Activated naive CD4-positive, alpha-beta T cell treated with anti-CD3 and anti-CD28 coated beads for 36 hours (primary cell): ENCODE measurements around the gene GZF1. TPM values are rescaled to one million over a fixed set of nuclear protein-coding genes. Genes with fewer than 3 reads are reported as not detected.

Source experiments
- CTCF ChIA-PET: fragments of 350-600 bp; sonication (Branson Sonifier 250); formaldehyde crosslinking; loops from one replicate; lab custom pipeline; 2021; ENCODE audit warnings: antibody characterized with exemption; lab: Charles Lee
- DNase-seq: peaks from one replicate; pipeline ENCODE4 v3.0.0-alpha.2; 2020
- H3K27ac Mint-ChIP-seq: one replicate; pipeline ENCODE4 v1.8.0; 2021; ENCODE audit warnings: mild to moderate bottlenecking, mixed read lengths
- H3K27me3 Mint-ChIP-seq: one replicate; pipeline ENCODE4 v1.8.0; 2021; ENCODE audit warnings: low read depth, mixed read lengths
- H3K36me3 Mint-ChIP-seq: one replicate; pipeline ENCODE4 v1.8.0; 2021; ENCODE audit warnings: low read depth, mixed read lengths
- H3K4me1 Mint-ChIP-seq: one replicate; pipeline ENCODE4 v1.8.0; 2021; ENCODE audit warnings: low read depth, mixed read lengths
- H3K4me3 Mint-ChIP-seq: one replicate; pipeline ENCODE4 v1.8.0; 2021; ENCODE audit warnings: mild to moderate bottlenecking, moderate library complexity, mixed read lengths
- H3K9me3 Mint-ChIP-seq: one replicate; pipeline ENCODE4 v1.8.0; 2021; ENCODE audit warnings: mixed read lengths
- intact Hi-C: fragments of 100-400 bp; cut with micrococcal nuclease; formaldehyde crosslinking; loops from one replicate; pipeline ENCODE4 v1.15.1; 2023
- total RNA-seq, 2 experiments: library from RNA; stranded (reverse); gene quantifications; one replicate each; pipeline ENCODE4 v1.2.3, GENCODE V29; 2021

Gene GZF1
- total RNA-seq, 2 experiments from 2014 or later, result 2.9 to 3.3 TPM

DNA sequence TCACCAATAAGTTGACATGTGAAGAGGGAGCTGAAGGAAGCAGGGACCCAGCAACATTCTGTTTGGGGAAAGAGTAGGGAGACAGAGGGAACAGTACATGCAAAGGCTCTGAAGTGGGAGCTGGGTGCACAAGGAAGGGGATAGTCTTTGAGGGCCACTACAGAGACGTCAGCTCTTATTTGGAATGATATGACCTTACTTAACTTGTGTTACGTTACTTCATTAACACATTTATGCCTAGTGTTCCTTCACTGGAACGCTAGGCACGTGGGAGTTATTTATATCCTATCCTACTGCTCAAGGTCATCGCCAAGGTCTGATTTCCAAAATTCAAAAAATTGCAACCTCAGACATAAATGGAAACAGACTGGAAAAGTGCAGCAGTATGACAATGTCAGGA lies 39.1 kb downstream of the GZF1 start:
- no peak for DNase-seq
- CTCF ChIA-PET, result interaction anchor here (0.6 kb wide), 2 partner anchors 34 to 358 kb away, joined by 4 read pairs; no protein-coding TSS in a partner anchor
- intact Hi-C loops, result no loop called here
- Mint-ChIP-seq H3K4me1 (peaks cover 27% of the 10 kb centered on the region), H3K27ac (no peak overlapping the region), H3K4me3 (no peak overlapping the region), H3K27me3 (no peaks in the 10 kb centered on the region), H3K36me3 (peaks cover 6% of the 10 kb centered on the region), H3K9me3 (no peaks in the 10 kb centered on the region)

DNA sequence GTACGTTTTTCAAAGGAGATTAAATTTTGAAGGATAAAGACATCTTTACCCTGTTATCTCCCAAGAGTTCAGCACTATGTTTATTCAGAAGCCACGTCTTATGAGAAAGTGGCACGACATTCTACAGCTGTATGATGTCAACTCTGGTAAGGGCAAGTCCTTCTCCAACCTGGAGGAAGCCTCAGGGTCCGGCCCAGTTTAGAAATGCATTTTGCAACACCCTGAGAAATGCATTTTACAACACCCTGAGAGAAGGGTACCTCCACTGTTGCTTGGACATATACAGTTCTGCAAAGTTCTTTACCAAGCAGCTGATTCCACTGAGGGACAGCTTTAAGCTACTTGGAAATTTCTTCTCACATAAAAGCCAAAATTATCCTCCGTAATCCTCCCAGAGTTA lies 41.8 kb downstream of the GZF1 start:
- DNase-seq, result no peak
- H3K27ac Mint-ChIP-seq, result no peak overlapping the region
- H3K4me1 Mint-ChIP-seq, result peaks cover 35% of the 10 kb centered on the region
- H3K27me3 Mint-ChIP-seq, result no peaks in the 10 kb centered on the region
- no peak overlapping the region for H3K4me3 Mint-ChIP-seq
- H3K36me3 Mint-ChIP-seq, result peaks cover 2% of the 10 kb centered on the region
- no peaks in the 10 kb centered on the region for H3K9me3 Mint-ChIP-seq
- intact Hi-C loops, result no loop called here
- CTCF ChIA-PET, result interaction anchor here (1.2 to 1.4 kb wide), 2 partner anchors 16 to 38 kb away, joined by 3 read pairs; no protein-coding TSS in a partner anchor

DNA sequence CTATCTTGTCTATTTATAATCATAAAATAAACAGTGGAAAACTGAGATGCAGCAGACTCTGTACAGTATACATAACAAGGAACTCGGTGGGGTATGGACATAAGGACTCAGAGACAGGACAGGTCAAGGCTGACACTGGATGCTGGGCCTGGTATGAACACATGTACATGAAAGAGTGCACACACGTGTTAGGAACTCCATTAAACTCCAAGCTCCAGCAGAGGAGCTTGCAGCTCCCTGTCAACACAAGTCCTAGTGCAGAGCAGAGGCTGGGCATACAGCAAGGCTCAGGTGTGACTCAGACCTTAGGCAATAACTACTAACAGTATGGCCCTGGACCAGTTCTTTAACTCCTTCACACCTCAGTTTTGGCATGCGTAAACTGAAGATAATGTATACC lies 42.2 kb downstream of the GZF1 start:
- intact Hi-C loops, result no loop called here
- Mint-ChIP-seq H3K36me3 (peaks cover 2% of the 10 kb centered on the region), H3K9me3 (no peaks in the 10 kb centered on the region), H3K4me1 (peaks cover 32% of the 10 kb centered on the region), H3K27ac (no peak overlapping the region), H3K4me3 (no peak overlapping the region), H3K27me3 (no peaks in the 10 kb centered on the region)
- CTCF ChIA-PET, result interaction anchor here (1.4 kb wide), 1 partner anchor 37 kb away, joined by 3 read pairs; no protein-coding TSS in a partner anchor
- no peak for DNase-seq

DNA sequence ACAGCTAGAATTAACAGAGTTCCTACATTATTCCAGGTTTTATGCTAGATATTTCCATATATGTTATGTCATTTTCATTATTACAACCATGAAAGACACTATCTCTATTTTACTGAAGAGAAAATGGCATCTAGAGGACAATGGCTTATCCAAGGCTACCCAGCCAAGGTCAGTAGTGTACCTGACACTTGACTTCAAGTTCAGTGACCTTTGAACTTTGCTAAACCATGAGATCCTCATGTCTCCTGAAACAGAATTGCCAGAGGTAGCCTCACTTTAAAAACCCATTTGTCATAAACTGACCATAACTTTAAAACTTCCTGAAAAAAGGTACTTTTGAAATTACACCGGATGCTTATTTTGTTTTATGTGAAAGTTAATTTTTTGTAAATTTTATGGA lies 44.9 kb downstream of the GZF1 start:
- DNase-seq, result no peak
- H3K36me3 Mint-ChIP-seq, result no peaks in the 10 kb centered on the region
- H3K27ac Mint-ChIP-seq, result no peak overlapping the region
- H3K27me3 Mint-ChIP-seq, result no peaks in the 10 kb centered on the region
- intact Hi-C loops, result no loop called here
- H3K9me3 Mint-ChIP-seq, result no peaks in the 10 kb centered on the region
- no peak overlapping the region for H3K4me3 Mint-ChIP-seq
- peaks cover 22% of the 10 kb centered on the region for H3K4me1 Mint-ChIP-seq
- CTCF ChIA-PET, result no interaction called here

DNA sequence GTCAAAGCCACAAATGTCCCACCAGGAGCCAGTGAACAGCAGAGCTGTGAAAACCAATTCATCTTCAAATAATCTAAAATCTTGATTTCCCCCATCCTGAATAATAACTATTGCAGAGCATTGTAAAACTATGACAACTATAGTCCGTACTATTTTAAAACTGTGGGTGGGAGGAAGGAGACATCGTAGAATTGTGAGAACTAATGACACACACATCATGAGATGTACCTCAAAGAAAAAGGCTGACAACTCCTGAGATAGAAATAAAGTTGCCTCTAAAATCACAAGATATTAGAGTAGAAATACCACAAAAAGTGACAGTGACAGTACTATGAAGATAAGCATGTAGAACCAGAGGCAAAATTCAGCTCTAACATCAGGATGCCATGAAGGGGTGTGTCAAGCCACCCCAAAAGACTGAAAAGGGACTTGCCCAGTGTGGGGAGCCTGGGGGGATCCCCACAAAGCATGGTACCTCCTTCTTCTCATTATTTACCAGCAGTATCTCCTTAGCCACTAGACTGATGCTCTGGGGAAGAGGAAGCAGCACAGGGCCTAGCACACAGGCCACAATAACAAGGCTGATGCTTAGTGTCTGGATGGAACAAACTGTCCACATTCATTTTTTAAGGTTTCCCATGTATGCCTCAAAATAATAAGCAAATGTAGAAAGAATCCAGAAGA lies 45.9 kb downstream of the GZF1 start:
- Mint-ChIP-seq H3K27ac (no peak overlapping the region), H3K36me3 (no peaks in the 10 kb centered on the region), H3K9me3 (no peaks in the 10 kb centered on the region), H3K4me1 (peaks cover 26% of the 10 kb centered on the region), H3K4me3 (no peak overlapping the region), H3K27me3 (no peaks in the 10 kb centered on the region)
- peak; percentile 32 for DNase-seq
- intact Hi-C loops, result loop anchor here (2.0 kb wide), 1 partner anchor 49 kb away; no protein-coding TSS in a partner anchor
- CTCF ChIA-PET, result no interaction called here

DNA sequence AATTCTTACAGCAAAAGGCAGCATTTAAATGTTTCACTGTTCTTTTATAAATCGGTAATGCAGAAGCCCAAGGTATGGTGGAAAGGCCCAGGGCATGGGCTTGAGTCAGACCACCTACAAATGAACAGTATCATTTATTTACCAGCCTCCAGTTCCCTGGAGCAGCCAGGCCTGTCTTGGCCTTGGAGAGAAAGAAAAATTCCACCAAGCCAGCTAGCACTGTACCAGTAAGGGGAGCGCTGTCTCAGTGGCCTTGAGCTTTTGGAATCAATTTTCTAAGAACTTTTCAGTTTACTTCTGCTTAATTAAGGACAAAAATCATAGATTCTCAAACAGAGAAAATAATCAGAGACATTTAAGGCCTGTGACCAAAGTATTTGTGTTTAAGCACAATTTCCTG lies 47.0 kb downstream of the GZF1 start:
- CTCF ChIA-PET, result interaction anchor here (1.7 kb wide), 1 partner anchor 9 kb away, joined by 4 read pairs; no protein-coding TSS in a partner anchor
- no peaks in the 10 kb centered on the region for H3K36me3 Mint-ChIP-seq

DNA sequence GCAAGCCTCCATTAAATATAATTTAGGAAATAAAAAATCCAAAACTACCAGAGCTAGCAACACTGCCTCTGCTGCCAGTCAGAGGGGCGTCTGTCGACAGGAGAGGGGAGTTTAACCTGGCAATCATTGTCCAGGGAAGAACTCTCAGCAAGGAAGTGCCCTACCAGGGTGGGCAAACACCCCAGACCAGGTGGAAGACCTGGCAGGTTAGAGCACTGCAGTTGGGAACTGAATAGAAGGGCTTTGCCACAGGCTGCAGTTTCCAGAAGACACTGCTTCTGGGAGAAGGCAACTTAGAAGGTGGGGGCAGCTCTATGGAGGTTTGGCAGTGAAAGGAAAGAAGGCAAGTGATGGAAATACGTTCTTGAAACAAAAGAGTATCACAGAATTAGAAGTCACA lies 47.8 kb downstream of the GZF1 start:
- CTCF ChIA-PET, result interaction anchor here (1.7 kb wide), 1 partner anchor 8 kb away, joined by 4 read pairs; no protein-coding TSS in a partner anchor
- no peak overlapping the region for H3K27ac Mint-ChIP-seq
- no peak overlapping the region for H3K4me3 Mint-ChIP-seq
- no peaks in the 10 kb centered on the region for H3K36me3 Mint-ChIP-seq
- intact Hi-C loops, result loop anchor here (2.0 kb wide), 1 partner anchor 51 kb away; no protein-coding TSS in a partner anchor
- H3K4me1 Mint-ChIP-seq, result peaks cover 33% of the 10 kb centered on the region
- DNase-seq, result no peak
- H3K27me3 Mint-ChIP-seq, result no peaks in the 10 kb centered on the region
- no peaks in the 10 kb centered on the region for H3K9me3 Mint-ChIP-seq

More for the DNA sequence above, 47.0 kb downstream of the GZF1 start:
- no peaks in the 10 kb centered on the region for H3K9me3 Mint-ChIP-seq
- no peak for DNase-seq
- no peak overlapping the region for H3K27ac Mint-ChIP-seq
- H3K4me3 Mint-ChIP-seq, result no peak overlapping the region
- intact Hi-C loops, result loop anchor here (2.0 kb wide), 1 partner anchor 50 kb away; no protein-coding TSS in a partner anchor
- no peaks in the 10 kb centered on the region for H3K27me3 Mint-ChIP-seq
- H3K4me1 Mint-ChIP-seq, result peaks cover 33% of the 10 kb centered on the region

DNA sequence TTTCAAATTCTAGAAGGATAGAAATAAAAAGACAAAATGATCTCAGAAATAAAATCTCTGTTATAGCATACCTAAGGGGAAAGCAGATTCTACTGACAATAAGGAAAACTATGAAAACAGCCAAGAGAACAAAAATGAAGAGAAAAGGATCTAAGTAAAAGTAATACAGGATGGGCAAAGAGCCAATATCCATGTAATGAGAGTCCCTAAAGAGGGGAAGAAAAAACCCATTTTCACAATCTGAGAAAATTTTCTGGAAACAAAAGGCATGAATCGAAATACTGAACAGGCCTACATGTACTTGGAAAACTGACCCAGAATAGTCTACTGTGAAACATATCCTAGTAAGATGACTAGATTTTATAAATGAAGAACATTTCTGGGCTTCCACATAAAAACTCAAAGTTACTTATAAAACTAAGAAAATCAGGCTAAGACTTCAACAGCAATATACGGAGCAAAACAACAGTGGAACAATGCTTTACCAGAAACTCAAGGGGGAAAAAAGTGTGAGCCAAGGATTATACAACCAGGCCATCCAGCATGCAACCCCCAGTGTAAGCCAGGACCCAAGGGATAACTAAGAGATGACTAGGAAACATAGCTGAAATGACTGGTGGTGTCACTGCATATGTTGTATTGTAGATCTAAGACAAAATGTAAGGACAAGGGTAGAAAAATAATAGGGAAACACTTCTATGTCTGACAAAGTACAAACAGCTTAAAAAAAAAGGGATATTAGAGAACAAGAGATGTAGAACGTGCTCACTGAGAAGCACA lies 49.1 kb downstream of the GZF1 start:
- Mint-ChIP-seq H3K27me3 (no peaks in the 10 kb centered on the region), H3K9me3 (no peaks in the 10 kb centered on the region), H3K27ac (no peak overlapping the region), H3K4me1 (peaks cover 40% of the 10 kb centered on the region), H3K36me3 (peaks cover 3% of the 10 kb centered on the region), H3K4me3 (no peak overlapping the region)
- no peak for DNase-seq
- CTCF ChIA-PET, result no interaction called here
- intact Hi-C loops, result no loop called here

DNA sequence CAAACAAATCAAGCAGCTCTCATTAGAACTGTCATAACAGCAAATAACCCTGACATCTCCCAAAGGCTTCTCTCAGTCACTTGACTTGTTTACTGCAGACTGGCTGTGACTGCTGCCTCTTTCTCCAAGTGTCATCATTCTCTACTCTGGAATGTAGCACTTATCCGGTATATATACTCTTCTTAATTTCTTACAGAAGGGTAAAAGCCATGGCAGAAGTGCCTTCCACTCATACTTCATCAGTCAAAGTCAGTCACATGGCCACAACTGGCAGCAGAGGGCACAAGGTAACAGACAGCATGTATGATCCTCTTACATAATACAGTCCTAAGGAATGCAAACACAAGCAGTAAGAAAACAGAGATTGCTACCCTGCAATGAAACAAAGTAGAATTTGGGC lies 50.0 kb downstream of the GZF1 start:
- no peaks in the 10 kb centered on the region for H3K27me3 Mint-ChIP-seq
- peaks cover 43% of the 10 kb centered on the region for H3K4me1 Mint-ChIP-seq
- no peaks in the 10 kb centered on the region for H3K9me3 Mint-ChIP-seq
- intact Hi-C loops, result no loop called here
- H3K27ac Mint-ChIP-seq, result no peak overlapping the region
- H3K4me3 Mint-ChIP-seq, result no peak overlapping the region
- CTCF ChIA-PET, result no interaction called here
- H3K36me3 Mint-ChIP-seq, result peaks cover 3% of the 10 kb centered on the region
- no peak for DNase-seq

DNA sequence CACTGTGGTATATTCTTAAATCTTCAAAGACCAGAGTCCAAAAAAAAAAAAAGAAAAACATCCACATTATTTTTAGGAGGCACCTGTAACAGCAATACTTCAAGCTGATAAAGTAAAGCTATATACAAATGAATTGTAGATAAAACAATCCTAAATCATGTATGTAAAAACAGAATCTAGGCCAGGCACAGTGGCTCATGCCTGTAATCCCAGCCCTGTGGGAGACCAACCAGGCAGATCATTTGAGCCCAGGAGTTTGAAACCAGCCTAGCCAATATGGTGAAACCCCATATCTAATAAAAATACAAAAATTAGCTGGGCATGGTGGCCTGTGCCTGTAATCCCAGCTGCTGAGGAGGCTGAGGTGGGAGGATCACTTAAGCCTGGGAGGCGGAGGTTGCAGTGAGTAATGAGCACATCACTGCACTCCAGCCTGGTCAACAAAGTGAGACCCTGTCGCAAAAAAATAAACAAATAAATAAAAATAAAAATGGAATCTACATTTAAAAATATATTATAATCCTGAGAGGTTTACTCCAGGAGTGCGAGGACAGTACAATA lies 52.0 kb downstream of the GZF1 start:
- H3K36me3 Mint-ChIP-seq, result peaks cover 3% of the 10 kb centered on the region
- intact Hi-C loops, result no loop called here
- H3K27me3 Mint-ChIP-seq, result no peaks in the 10 kb centered on the region
- no peak overlapping the region for H3K4me3 Mint-ChIP-seq
- peaks cover 34% of the 10 kb centered on the region for H3K4me1 Mint-ChIP-seq
- CTCF ChIA-PET, result no interaction called here
- no peak overlapping the region for H3K27ac Mint-ChIP-seq
- H3K9me3 Mint-ChIP-seq, result no peaks in the 10 kb centered on the region
- no peak for DNase-seq

DNA sequence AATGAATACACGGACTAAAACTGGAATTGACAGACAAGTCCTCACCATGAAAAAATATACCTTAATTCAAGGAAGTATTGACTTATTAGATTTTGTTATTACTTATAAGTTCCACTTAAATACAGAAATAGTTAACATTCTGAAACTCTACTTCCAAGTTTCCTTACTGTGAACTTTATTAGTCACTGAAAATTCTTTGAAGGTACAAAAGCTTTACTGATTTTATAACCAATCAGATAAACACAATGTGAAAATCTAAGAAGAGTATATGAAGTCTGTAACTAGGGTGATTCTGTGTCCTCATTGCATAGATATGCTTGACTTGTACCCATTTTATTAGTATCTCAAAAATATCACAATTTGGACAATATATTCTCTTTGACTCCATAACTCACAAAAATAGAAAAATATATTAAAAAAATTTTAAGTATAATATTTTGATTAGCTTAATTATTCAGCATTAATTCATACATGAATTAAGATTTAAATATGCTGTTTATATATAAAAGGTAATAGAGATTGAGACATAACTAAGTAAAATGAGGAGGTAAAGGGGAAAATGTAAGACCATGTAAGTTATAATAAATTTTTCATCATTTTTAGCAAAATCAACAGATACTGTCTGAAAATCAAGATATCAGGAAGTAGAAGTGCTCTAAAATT lies 52.7 kb downstream of the GZF1 start:
- intact Hi-C loops, result no loop called here
- Mint-ChIP-seq H3K27ac (no peak overlapping the region), H3K36me3 (peaks cover 3% of the 10 kb centered on the region), H3K4me3 (no peak overlapping the region), H3K9me3 (no peaks in the 10 kb centered on the region), H3K4me1 (peaks cover 40% of the 10 kb centered on the region), H3K27me3 (no peaks in the 10 kb centered on the region)
- CTCF ChIA-PET, result no interaction called here
- DNase-seq, result no peak

DNA sequence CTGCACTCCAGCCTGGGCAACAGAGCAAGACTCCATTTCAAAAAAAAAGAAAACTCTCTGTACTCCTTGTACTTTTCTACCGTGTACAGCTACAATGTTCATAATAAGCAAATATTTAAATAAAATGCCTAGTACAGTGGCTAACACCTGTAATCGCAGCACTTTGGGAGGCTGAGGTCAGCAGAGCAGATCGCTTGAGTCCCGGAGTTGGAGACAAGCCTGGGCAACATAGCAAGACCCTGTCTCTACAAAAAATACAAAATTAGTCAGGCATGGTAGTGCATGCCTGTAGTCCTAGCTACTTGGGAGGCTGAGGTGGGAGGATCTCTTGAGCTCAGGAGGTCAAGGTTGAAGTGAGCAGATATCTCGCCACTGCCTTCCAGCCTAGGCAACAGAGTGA lies 53.6 kb downstream of the GZF1 start:
- Mint-ChIP-seq H3K36me3 (peaks cover 3% of the 10 kb centered on the region), H3K9me3 (no peaks in the 10 kb centered on the region), H3K4me1 (peaks cover 39% of the 10 kb centered on the region), H3K27me3 (no peaks in the 10 kb centered on the region), H3K27ac (no peak overlapping the region), H3K4me3 (no peak overlapping the region)
- DNase-seq, result no peak
- intact Hi-C loops, result no loop called here
- CTCF ChIA-PET, result interaction anchor here (0.6 kb wide), 1 partner anchor 10 kb away, joined by 3 read pairs; no protein-coding TSS in a partner anchor
